Measurements from ENCODE around the gene ZNF276.

ZNF276 gene

DNA sequence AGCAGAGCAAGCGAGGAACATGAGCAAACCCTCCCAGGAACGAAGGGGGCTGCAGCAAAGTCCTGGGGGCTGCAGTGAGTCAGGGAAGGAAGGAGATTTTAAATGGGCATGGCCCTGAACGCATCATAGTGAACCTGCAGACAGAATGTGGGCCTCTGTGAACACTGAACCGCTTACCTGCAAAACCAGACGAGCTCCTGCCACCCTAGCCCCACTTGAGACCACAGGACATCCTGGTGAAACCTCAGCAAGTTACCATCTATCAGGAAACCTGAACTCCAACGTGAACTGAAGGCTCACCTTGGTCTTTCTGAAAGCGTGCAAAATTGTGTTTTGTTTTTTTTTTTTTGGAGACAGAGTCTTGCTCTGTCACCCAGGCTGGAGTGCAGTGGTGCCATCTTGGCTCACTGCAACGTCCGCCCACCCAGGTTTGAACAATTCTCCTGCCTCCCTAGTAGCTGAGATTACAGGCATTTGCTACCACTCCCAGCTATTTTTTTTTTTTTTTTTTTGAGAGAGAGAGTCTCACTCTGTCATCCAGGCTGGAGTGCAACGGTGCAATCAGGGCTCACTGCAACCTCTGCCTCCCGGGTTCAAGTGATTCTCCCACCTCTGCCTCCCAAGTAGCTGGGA, 64.3 kb downstream of the ZNF276 start:
- DNase-seq (ENCODE audit: low read depth in 3 of 3), result no peak

DNA sequence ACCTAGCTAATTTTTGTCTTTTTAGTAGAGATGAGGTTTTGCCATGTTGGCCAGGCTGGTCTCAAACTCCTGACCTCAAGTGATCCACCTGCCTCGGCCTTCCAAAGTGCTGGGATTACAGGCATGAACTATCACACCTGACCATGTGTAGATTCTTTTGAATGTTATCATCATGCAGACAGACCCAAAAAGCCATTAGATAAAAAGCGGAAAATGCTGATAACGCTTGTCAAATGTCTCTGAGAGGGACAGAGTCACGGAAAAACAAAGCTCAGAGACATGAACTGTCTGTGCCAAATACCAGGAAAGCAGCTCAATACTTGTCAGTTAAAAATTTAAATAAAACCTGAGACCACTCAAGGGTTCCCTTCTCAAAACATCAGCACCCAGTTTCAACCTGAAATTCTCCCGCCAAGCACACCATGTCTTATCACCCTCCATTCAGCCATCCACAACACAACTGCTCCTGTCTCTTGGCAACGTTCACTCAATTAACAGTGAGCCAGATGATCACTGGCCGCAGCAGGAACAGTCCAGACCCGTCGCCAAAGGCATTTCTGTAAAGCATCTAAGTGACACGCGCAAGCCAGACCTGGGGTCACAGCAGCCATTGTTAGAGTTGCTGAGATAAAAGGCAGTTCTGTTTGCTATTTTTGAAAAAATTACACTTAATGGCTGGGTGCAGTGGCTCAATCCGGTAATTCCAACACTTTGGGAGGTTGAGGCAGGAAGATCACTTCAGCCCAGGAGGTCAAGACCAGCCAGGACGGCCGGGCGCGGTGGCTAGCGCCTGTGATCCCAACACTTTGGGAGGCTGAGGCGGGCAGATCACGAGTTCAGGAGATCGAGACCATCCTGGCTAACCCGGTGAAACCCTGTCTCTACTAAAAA, 65.4 kb downstream of the ZNF276 start:
- DNase-seq (ENCODE audit: low read depth in 3 of 3), result no peak

DNA sequence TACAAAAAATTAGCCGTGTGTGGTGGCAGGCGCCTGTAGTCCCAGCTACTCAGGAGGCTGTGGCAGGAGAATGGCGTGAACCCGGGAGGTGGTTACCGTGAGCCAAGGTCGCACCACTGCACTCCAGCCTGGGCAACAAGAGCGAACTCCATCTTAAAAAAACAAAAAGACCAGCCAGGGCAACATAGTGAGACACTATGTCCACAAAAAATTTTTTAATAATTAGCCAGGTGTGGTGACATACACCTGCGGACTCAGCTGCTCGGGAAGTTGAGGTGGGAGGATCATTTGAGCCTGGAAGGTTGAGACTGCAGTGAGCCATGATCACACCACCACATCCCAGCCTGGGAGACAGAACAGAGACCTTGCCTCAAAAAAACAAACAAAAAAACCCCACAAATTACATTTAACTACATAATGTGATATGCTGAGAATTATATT, 66.0 kb downstream of the ZNF276 start:
- no peak for DNase-seq (ENCODE audit: low read depth in 3 of 3)
